Activated CD4-positive, CD25-positive, alpha-beta regulatory T cell (primary cell): ENCODE data around the gene CEP164.

Experiments
- DNase-seq, 4 experiments: peaks; one replicate each; lab custom pipeline; 2025; lab: John Stamatoyannopoulos, UW

Gene CEP164

GRCh38 chr11:117327567-117328374 is at the start of gene CEP164:
TSS of gene CEP164 (plus strand) at chr11:117327854. CDS start at chr11:117338587, 10,733 bp downstream.
- DNase-seq: peak; percentile 90 to 93 (median 92)

DNA sequence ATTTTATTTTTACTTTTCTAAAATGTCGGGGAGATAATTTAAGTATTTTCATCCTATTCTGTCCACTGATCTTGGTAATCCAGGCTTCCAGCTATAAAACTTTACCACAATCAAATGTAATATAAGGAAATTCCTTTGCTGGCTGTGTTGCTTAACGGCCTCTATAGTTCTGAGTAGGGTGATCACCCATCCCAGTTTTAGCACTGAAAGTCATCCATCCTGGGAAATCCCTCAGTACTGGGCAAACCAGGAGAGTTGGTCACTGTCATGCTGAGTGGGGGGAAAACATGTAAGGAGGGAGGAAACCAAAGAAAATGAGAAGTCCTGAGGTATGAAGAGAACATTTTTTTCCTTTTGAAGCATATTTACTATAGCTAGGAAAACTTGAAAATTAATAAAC is 49.3 kb upstream of the CEP164 start:
- no peak for DNase-seq

- no peak for DNase-seq
These were observed 47.8 kb upstream of the CEP164 start for GRCh38 chr11:117279711-117280376.

DNA sequence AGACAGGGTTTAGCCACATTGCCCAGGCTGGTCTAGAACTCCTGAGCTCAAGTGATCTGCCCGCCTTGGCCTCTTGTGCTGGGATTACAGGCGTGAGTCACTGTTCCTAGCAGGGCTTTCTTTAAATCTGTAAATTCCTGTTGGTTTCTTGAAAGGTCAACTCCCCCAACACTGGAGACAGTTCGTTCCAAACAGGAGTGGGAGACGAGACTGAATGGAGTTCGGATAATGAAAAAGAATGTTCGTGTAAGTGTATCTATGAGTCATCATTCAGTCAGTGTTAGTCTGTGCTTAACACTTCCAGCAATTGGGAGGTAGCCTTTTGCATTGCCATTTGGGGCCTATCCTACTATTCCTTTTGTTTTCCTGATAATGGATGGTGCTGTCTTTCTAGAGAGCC is 46.5 kb upstream of the CEP164 start:
- DNase-seq: no peak

DNA sequence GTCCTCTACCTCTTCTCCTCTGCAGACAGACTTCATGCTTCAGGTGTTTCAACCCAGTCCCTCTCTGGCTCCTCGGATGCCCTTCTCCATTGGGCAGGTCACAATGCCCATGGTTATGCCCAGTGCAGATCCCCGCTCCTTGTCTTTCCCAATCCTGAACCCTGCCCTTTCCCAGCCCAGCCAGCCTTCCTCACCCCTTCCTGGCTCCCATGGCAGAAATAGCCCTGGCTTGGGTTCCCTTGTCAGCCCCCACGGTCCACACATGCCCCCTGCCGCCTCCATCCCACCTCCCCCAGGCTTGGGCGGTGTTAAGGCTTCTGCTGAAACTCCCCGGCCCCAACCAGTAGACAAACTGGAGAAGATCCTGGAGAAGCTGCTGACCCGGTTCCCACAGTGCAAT is 45.8 kb upstream of the CEP164 start:
- DNase-seq: no peak

GRCh38 chr11:117282956-117283355 is 44.7 kb upstream of the CEP164 start:
- no peak for DNase-seq

DNA sequence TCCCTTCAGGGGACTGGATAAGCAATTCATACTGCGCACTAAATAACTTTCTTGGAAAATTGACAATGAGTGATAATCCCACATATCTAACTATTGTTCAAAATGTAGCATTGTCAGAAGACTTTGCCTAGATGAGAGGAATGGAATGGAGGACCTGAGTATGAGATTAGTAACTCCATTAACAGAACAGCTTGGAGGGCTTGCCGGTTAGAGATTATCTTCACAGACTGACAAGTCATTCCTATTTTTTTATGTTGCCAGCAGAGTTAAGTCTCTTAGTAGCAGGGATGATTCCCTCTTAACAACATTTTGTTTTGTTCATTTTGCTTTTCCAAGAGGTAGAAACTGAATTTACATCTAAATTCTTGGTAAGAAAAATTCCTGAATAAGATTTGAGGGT is 43.6 kb upstream of the CEP164 start:
- no peak for DNase-seq

GRCh38 chr11:117286588-117286987 is 41.1 kb upstream of the CEP164 start:
- no peak for DNase-seq

GRCh38 chr11:117287668-117288067 is 40.0 kb upstream of the CEP164 start:
- DNase-seq: no peak

DNA sequence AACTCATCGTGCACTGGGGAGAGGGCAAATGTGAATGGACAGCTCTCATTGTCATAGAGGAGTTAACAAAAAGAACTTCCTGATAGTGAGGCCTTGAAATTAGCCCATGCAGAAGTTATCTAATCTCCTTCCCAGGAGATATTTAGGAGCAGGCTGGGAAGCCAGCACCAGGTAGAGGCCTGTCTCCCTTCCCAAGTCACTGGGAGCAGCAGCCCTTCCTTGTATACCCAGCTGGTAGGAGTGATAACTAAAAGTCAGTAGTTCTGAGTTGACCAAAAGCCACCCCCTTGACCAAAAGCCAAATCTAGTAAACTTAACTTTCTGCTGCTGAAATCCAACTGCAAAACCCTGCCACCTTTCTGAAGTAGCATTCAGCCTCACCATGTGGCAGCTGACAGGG is 37.9 kb upstream of the CEP164 start:
- no peak for DNase-seq

- no peak for DNase-seq
These were observed 36.8 kb upstream of the CEP164 start, which contains the start of gene BACE1-AS for GRCh38 chr11:117290809-117291396. TSS of gene BACE1-AS (plus strand) at chr11:117291346.

- no peak for DNase-seq
These were observed 35.0 kb upstream of the CEP164 start for GRCh38 chr11:117292616-117293015.

GRCh38 chr11:117295438-117296137 is 32.1 kb upstream of the CEP164 start:
- no peak for DNase-seq

GRCh38 chr11:117296881-117297280 is 30.8 kb upstream of the CEP164 start:
- DNase-seq: no peak

GRCh38 chr11:117298195-117298594 is 29.5 kb upstream of the CEP164 start:
- no peak for DNase-seq

DNA sequence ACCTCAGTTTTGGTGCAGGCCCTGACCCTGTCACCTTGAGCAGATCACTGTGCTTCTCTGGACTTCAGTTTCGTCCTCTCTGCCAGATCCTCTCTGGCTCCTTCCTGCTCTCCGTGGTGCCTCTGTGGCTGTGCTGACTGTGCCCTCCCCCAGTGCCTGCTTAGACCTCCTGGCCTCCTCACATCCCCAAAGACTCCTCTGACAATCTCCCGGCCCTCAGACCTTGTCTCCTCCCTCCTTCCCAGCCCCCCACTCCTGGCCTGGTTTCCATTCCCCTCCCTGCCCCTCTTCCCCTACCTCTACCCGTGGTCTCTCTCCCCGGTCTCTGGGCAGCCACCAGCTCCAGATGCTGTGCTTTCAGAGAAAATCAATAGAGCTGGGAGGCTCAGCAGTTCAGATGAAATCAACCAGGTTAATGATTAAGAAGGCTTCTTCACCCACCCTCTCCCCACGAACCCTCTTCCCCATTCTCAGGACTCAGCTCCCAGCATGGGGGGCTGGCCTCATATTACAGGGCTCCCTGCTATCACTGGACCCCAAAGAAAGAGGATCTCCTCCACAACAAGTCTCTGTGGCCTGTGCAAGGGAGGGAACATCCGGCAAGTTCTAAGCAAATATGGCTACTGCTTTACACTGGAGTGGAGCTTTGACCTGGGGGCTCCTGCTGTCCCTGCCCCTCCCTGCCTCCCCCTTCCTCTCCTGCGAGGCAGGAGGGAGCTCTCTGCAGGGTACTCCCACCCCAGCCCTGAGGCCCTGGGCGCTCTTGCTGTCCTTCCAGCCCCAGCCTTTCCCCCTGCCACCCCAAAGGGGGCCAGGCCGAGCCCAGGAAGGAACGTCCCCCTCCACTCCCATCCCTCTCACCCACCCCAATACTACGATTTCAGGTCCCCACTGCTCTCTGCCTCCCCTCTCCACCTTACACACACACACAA is 28.0 kb upstream of the CEP164 start:
- DNase-seq: no peak

- no peak for DNase-seq
These were observed 27.4 kb upstream of the CEP164 start for GRCh38 chr11:117300283-117300663.

DNA sequence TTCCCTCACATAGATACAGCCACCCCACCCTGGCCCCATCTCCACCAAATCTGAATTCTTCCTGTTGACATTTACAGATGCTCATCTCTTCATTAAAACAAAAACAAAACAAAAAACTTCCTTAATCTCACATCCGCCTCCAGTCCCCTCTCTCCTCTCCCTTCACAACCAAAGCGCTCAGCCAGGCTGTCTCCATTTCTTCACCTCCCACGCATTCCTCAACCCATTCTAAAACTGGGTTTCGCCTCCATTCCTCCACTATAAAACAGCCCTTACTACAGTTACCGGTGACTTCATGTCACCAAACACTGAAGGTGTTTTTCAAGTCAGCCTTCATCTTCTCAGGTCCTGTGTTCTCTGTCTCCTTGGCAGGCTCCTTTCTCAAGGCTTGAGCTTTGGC is 26.9 kb upstream of the CEP164 start:
- DNase-seq: no peak

DNA sequence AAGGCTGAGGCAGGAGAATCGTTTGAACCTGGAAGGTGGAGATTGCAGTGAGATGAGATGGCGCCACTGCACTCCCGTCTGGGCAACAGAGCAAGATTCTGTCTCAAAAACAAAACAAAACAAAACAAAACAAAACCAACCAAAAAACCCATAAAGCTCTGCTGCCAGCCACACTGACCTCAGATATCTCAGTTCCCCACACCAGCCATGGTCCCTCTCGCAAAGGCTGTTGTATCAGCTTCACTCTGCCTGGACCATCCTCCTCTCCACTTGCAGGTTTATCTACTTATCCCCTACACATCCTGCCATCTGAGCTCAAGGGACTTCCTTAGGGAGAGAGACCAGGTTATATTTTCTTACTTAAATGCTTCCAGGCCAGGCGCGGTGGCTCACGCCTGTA is 25.4 kb upstream of the CEP164 start:
- DNase-seq: no peak

DNA sequence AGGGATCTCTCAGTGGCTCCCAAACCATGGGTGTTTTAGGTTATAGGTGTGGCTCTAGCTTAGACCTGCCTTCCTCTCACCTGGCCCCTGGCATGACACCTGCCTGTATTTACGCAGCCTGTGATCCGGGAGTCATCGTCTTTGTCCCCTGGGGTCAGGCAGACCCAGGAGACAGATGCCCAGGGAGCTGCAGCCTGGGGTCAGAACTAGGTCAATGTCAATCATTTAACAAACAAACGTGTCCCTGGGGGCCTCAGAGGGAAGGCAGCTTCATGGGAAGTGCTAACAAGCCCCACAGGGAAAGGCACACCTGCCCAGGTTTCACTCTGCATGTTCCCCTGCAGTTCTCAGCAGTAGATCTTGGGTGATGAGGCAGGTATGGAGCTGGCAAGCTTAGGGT is 24.6 kb upstream of the CEP164 start:
- DNase-seq: no peak

GRCh38 chr11:117303646-117304315 is 23.9 kb upstream of the CEP164 start:
- DNase-seq: no peak
